Measurements from ENCODE around the gene CAPN7.

DNA sequence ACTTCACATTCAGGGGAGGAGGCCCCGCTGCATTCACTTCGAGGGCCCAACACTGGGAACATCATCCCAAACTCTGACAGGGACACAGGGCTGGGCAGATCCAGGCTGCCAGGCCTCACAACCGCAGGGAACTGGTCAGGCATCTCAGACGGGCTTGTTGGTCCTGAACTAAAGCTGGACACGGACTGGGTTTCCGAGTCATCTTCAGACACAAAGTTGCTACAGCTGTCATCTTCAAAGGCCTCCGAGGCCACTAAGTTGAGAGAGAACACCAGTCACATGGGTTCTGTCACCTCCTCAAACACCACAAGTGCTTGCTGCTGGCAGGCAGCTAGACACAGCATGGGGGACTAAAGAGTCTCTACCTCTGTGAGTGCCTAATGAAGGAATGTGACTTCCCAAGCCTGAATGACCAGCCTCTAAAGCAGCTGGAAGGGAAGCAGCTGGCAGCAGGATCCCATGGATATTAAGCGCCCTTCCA, 50.9 kb downstream of the CAPN7 start:
- TF ChIP-seq GATA3 (IDR thresholded peaks at IDR 0.05; ENCODE audit: low read depth, low read length) (no peak), GATA2 (IDR thresholded peaks at IDR 0.05; ENCODE audit: low read depth, low read length) (no peak)

Measured in SH-SY5Y (cell line).